ENCODE measurements around the gene APCS.

GRCh38 chr1:159584536-159584935, 3.1 kb upstream of the APCS start:
- TF ChIP-seq CTCF (IDR thresholded peaks at IDR 0.05) (no peak), POLR2A (IDR thresholded peaks at IDR 0.05) (no peak)
